MM.1S (cell line): ENCODE results near the gene APLNR.

ENCODE experiments used
- EZH2 ChIP-seq: fragments of 300-600 bp; sonication (generic); optimal IDR thresholded peaks from 2 replicates; pipeline ENCODE3; 2017; ENCODE audit warnings: low read depth, mild to moderate bottlenecking, antibody characterized with exemption, low read length, mixed read lengths
- EZH2phosphoT487 ChIP-seq: fragments of 300-600 bp; sonication (generic); IDR thresholded peaks from 2 replicates; pipeline ENCODE4 v1.6.1; 2018; ENCODE audit warnings: antibody characterized with exemption, low read length
- TF ChIP-seq, protein P1 (sequence below): fragments of 300-600 bp; sonication (generic); IDR thresholded peaks from 2 replicates; pipeline ENCODE4 v1.5.1; 2016; ENCODE audit warnings: antibody characterized with exemption, low read length, mixed read lengths

DNA sequence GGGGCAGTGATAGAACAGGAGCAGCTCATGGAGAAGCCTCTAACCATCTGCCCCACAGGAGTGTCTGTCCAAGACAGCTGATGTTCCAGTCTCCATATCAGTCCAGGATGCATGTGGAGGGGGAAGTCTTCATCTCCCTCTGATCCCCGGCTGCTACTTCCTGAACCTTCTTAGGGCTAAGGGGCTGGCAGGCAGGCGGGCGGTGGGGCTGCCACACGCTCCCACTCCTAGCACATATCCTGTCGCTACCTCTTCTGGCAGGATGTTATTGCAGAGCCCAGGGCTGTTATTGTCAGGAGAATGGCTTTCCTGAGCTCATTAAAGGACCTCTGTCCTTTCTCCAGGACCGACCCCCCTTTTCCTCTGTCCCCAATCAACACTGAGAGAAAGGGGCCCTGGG lies 29.9 kb downstream of the APLNR start:
- TF ChIP-seq EZH2: no peak
- TF ChIP-seq, protein P1, sequence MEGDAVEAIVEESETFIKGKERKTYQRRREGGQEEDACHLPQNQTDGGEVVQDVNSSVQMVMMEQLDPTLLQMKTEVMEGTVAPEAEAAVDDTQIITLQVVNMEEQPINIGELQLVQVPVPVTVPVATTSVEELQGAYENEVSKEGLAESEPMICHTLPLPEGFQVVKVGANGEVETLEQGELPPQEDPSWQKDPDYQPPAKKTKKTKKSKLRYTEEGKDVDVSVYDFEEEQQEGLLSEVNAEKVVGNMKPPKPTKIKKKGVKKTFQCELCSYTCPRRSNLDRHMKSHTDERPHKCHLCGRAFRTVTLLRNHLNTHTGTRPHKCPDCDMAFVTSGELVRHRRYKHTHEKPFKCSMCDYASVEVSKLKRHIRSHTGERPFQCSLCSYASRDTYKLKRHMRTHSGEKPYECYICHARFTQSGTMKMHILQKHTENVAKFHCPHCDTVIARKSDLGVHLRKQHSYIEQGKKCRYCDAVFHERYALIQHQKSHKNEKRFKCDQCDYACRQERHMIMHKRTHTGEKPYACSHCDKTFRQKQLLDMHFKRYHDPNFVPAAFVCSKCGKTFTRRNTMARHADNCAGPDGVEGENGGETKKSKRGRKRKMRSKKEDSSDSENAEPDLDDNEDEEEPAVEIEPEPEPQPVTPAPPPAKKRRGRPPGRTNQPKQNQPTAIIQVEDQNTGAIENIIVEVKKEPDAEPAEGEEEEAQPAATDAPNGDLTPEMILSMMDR: no peak
- no peak for TF ChIP-seq EZH2phosphoT487
